Ectodermal cell (in vitro differentiated cells): Measurements from ENCODE around the gene ECI1.
"Not testable (repeated sequence)": the region's sequence is repeated elsewhere in the genome, so short reads cannot be mapped to it uniquely, and the experiment has no call there.

Source experiments
- H3K27ac ChIP-seq: 2 replicates; pipeline ENCODE4 v1.7.0; 2013; ENCODE audit warnings: mild to moderate bottlenecking, low read depth, low read length; ENCODE audit not compliant: insufficient read depth, poor library complexity, severe bottlenecking
- H3K27me3 ChIP-seq: 2 replicates; pipeline ENCODE4 v1.7.0; 2013; ENCODE audit warnings: mild to moderate bottlenecking, low read length; ENCODE audit not compliant: insufficient read depth, control insufficient read depth, poor library complexity, severe bottlenecking
- H3K36me3 ChIP-seq: one replicate; pipeline ENCODE4 v1.7.0; 2013; ENCODE audit warnings: low read length; ENCODE audit not compliant: control insufficient read depth, insufficient read depth
- H3K4me1 ChIP-seq: one replicate; pipeline ENCODE4 v1.7.0; 2013; ENCODE audit warnings: low read length; ENCODE audit not compliant: control insufficient read depth, insufficient read depth
- H3K4me3 ChIP-seq: 2 replicates; pipeline ENCODE4 v1.7.0; 2013; ENCODE audit warnings: low read depth, low read length, control low read depth; ENCODE audit not compliant: insufficient read depth
- H3K9me3 ChIP-seq: 2 replicates; pipeline ENCODE4 v1.7.0; 2013; ENCODE audit warnings: mild to moderate bottlenecking, low read length, moderate library complexity; ENCODE audit not compliant: control insufficient read depth
- WGBS, 2 experiments: methylation state at CpG; one replicate each; pipeline ENCODE4 v1.1.7; 2013; ENCODE audit warnings: missing lambda C conversion rate in 2 of 2; 5-methylcytosine and 5-hydroxymethylcytosine counted together

Gene ECI1

DNA sequence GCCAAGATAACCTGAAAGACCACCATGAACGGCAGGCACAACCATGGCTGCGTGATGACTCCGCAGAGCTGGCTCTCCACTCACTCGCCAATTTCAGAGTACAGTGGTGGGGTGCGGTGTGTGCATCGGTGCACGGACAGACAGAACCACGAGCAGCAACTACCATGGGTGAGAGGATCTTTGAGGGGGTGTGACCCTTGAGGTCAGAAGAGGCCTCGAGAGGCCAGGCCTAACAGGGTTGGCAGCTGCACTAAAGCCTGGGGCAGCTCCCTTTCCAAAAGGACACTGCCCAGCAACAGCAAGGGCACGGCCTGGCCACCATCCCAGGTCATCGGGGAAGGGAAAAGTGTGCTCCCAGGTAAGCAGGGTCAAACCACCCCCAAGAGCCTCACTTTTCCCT is 1.9 kb upstream of the ECI1 start:
- Histone ChIP-seq H3K27me3 (no peaks in the 10 kb centered on the region), H3K4me1 (peaks cover 7% of the 10 kb centered on the region), H3K27ac (no peak overlapping the region), H3K4me3 (no peak overlapping the region), H3K9me3 (no peaks in the 10 kb centered on the region), H3K36me3 (peaks cover 42% of the 10 kb centered on the region)
- 96% methylated on average over 11 of the region's 11 CpGs for WGBS, 2 experiments

DNA sequence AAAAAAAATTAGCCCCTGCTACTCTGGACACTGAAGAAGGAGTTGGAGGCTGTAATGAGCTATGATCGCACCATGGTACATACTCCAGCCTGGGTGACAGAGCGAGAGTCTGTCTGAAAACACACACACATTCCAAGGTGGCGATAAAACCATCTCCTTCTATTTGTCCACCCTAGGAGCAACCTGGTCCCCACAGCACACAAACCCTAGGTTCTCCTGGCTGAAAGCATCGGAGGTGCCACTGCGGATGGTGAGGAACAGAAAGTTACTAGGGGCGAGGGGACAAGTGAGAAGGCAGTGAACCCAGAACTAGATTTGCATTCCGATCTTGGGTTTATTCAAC is 1.4 kb upstream of the ECI1 start:
- Histone ChIP-seq H3K36me3 (peaks cover 39% of the 10 kb centered on the region), H3K4me3 (no peak overlapping the region), H3K27me3 (no peaks in the 10 kb centered on the region), H3K27ac (no peak overlapping the region), H3K9me3 (no peaks in the 10 kb centered on the region), H3K4me1 (peaks cover 7% of the 10 kb centered on the region)
- 93 to 96% methylated on average over 6 to 7 of the region's 7 CpGs for WGBS, 2 experiments

DNA sequence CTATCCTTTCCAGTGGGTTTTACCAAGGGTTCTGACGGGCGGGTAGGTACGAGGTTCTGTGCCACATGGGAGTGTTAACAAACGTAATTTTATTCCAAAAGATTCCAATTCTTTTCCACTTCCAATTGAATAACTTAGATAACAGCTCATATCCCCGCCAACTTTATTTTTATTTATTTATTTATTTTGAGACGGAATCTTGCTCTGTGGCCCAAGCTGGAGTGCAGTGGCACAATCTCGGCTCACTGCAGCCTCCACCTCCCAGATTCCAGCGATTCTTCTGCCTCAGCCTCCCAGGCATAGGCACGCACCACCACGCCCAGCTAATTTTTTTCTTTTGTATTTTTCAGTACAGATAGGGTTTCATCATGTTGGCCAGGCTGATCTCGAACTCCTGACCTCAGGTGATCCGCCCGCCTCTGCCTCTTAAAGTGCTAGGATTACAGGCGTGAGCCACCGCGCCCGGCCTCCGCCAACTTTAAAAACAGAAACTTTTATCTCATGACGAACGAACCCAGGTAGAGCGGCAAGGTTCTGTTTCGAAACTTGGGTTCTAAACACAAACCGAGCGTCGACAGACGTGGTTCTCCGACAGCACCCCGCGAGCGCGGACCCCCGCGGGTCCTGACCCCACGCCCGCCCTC is 613 bp downstream of the ECI1 start:
- peaks cover 36% of the 10 kb centered on the region for H3K36me3 ChIP-seq
- no peak overlapping the region for H3K27ac ChIP-seq
- H3K27me3 ChIP-seq: no peaks in the 10 kb centered on the region
- H3K4me1 ChIP-seq: peaks cover 7% of the 10 kb centered on the region
- peak overlapping the region; percentile 67 for H3K4me3 ChIP-seq
- no peaks in the 10 kb centered on the region for H3K9me3 ChIP-seq
- WGBS, 2 experiments: 5 to 6% methylated on average over 34 to 35 of the region's 35 CpGs

DNA sequence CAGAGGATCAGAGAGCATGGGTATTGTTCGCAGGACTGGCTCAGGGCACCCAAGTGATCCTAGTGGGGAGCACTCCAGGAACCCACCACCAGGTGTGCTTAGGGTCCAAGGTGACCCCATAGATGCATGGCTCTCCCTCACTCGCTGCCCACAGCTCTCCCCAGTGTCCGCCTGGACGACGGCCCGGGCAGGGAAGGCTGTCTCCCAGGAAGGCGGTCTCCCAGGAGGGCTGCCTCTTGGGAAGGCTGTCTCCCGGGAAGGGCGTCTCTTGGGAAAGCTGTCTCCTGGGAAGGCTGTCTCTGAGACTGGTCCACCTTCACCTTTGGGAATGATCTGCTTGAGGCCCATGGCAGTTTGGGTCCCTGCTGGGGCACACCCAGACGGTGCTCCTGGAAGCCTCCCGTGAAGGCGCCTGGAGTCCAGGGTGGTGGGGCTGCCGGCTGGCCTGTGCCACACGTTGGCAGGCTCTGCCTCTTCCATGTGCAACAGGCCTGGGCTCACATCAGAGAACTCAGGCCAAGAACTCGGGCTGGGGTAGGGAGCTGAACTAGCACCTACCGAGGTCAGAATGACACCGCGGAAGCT is 5.0 kb downstream of the ECI1 start:
- Histone ChIP-seq H3K9me3 (no peaks in the 10 kb centered on the region), H3K4me3 (no peak overlapping the region), H3K27ac (no peak overlapping the region), H3K27me3 (no peaks in the 10 kb centered on the region), H3K36me3 (peaks cover 20% of the 10 kb centered on the region), H3K4me1 (no peaks in the 10 kb centered on the region)
- 96% methylated on average over 18 of the region's 18 CpGs for WGBS, 2 experiments

DNA sequence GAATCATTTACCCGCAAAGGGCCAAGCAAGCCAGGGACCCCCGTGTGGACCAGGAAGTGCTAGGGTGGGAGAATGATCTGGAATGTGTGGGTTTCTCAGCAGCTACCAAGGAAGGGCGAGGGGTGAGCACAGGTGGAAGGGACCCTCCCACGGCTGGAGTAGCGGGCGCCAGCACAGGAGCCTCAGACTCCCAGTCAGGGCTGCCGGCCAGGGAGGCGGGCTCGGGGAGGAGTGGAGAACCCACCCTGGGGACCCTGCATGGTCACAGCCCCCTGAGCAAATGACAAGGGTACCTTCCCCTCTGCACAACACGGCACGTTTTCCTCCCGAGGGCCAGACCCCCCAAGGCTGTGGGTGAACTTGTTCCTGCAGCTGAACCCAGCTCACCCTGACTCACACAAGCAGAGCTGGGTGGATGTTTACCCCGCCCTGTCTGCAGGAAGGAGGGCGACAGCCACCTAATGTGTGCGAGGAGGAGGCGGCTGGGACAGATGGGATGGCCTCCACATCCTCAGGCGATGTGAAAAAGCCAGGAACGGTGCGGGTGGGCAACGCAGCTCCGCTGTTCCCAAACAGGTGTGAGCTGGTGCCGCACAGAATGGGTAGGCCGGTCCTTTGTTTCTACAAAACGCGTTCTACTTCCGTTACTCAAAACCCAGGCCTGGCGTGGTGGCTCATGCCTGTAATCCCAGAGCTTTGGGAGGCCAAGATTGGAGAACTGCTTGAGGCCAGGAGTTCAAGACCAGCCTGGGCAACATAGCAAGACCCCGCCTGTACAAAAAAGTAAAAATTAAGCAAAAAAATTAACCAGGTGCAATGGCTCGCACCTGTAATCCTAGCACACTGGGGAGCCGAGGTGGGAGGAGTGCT is 6.2 kb downstream of the ECI1 start:
- Histone ChIP-seq H3K27ac (no peak overlapping the region), H3K27me3 (no peaks in the 10 kb centered on the region), H3K9me3 (no peaks in the 10 kb centered on the region), H3K36me3 (peaks cover 20% of the 10 kb centered on the region), H3K4me3 (no peak overlapping the region), H3K4me1 (no peaks in the 10 kb centered on the region)
- 94 to 95% methylated on average over 30 of the region's 30 CpGs for WGBS, 2 experiments

DNA sequence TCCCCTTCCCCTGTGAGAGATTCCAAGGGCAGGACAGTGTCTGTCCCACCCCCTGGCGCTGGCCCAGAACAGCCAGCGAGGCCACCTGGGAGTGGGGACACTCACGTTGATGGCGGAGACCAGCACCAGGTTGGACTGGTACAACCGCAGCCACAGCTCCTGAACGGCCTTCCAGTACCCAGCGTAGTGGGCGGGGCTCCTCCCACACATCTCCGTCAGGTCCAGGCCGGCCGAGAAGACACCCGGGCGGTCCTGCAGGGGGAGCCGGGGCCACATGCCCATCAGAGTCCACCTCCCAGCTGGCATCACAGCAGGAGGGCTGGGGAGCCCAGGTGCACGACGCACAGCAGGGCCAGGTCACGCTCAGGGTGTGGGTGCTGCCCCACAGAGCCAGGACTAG is 7.1 kb downstream of the ECI1 start:
- Histone ChIP-seq H3K27ac (no peak overlapping the region), H3K36me3 (peaks cover 20% of the 10 kb centered on the region), H3K4me3 (no peak overlapping the region), H3K4me1 (no peaks in the 10 kb centered on the region), H3K27me3 (no peaks in the 10 kb centered on the region), H3K9me3 (no peaks in the 10 kb centered on the region)
- WGBS, 2 experiments: 87 to 88% methylated on average over 17 of the region's 17 CpGs

DNA sequence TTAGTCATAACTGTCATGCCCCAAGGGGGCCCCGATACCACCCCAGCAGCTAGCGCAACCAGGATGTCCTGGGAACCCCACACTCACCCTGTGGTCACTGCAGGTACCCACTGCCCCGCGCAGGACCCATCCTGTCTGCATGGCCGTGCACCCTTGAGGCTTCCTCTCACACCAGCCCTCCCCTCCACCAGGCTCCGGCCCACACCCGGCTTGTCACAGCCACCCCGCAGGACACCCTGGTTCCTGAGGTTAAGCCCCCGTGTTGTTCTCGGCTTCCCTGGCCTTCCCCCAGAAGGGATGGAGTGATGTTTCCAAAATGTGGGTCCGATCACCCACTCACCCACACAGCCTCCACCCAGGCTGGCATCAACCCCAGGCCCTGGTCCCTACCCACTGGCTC is 7.6 kb downstream of the ECI1 start:
- no peaks in the 10 kb centered on the region for H3K27me3 ChIP-seq
- H3K27ac ChIP-seq: no peak overlapping the region
- peaks cover 20% of the 10 kb centered on the region for H3K36me3 ChIP-seq
- WGBS, 2 experiments: 94 to 95% methylated on average over 11 of the region's 11 CpGs
- no peaks in the 10 kb centered on the region for H3K9me3 ChIP-seq
- no peak overlapping the region for H3K4me3 ChIP-seq
- H3K4me1 ChIP-seq: peaks cover 3% of the 10 kb centered on the region

DNA sequence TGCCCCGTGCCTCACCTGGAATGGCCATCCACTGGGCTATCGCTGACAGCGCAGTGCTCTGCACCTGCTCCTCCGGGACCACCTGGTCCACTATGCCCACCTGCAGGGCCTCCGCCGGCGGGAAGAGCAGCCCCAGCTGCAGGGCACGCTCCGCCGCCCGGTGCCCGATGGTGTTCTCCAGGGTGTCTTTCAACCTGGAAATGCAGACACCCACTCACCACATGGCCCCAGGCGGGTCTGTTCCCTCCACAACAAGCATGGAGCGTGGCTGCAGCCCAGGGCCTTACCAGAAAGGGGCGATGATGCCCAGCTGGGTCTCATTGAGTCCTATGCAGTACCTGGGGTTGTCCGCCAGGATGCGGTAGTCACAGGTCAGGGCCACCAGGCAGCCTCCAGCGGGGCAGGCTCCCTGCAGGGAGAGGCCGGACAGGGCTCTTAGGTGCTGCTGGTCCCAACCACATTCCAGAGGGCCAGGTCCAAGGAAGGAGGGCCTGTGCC is 8.3 kb downstream of the ECI1 start:
- H3K9me3 ChIP-seq: no peaks in the 10 kb centered on the region
- H3K27ac ChIP-seq: no peak overlapping the region
- peaks cover 7% of the 10 kb centered on the region for H3K4me1 ChIP-seq
- peaks cover 6% of the 10 kb centered on the region for H3K27me3 ChIP-seq
- no peak overlapping the region for H3K4me3 ChIP-seq
- peaks cover 20% of the 10 kb centered on the region for H3K36me3 ChIP-seq
- 95 to 96% methylated on average over 19 of the region's 19 CpGs for WGBS, 2 experiments

DNA sequence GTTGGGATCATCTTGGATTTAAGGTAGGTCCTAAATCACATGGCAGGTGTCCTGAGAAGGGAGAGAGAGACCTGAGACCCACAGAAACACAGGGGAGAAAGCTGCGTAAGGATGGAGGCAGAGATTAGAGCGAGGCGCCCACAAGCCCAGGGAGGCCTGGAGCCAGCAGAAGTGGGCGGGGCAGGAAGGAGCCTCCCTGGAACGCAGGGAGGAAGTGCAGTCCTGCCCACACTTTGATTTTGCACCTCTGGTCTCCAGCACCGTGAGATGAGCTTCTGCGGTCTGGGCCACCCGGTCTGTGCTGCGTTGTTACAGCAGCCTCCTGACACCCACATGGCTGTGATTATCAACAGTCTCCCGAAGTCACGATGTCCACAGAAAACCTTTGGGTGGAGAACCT is 8.8 kb downstream of the ECI1 start:
- Histone ChIP-seq H3K9me3 (no peaks in the 10 kb centered on the region), H3K27me3 (peaks cover 11% of the 10 kb centered on the region), H3K27ac (no peak overlapping the region), H3K4me3 (no peak overlapping the region), H3K4me1 (peaks cover 7% of the 10 kb centered on the region), H3K36me3 (peaks cover 20% of the 10 kb centered on the region)
- WGBS, 2 experiments: 94 to 97% methylated on average over 11 of the region's 11 CpGs

DNA sequence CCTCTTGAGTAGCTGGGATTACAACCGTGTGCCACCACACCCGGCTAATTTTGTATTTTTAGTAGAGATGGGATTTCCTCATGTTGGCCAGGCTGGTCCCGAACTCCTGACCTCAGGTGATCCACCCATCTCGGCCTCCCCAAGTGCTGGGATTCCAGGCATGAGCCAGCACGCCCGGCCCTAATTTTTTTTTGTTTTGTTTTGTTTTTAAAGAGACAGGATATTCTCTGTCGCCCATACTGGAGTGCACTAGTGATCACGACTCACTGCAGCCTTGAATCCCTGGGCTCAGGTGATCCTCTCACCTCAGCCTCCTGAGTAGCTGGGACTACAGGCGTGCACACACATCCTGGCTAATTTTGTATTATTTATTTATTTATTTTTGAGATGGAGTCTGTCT is 11.1 kb downstream of the ECI1 start:
- WGBS, 2 experiments: 91% methylated on average over 9 of the region's 9 CpGs
- H3K4me3 ChIP-seq, H3K27ac ChIP-seq, H3K9me3 ChIP-seq: not testable (repeated sequence)
- Histone ChIP-seq H3K27me3 (peaks cover 32% of the 10 kb centered on the region), H3K36me3 (peaks cover 15% of the 10 kb centered on the region), H3K4me1 (peaks cover 13% of the 10 kb centered on the region)
